Stimulated activated CD8-positive, alpha-beta memory T cell treated with anti-CD3 and anti-CD28 coated beads, Interleukin-15, amount 100 ng/mL, for 48 hours (primary cell): ENCODE measurements around the gene NISCH.
A peak's percentile ranks its signal among the peaks of the same experiment; 100 is the strongest.

Experiments used
- DNase-seq, 2 donors: peaks; one replicate each; pipeline ENCODE4 v3.0.0-alpha.2; 2020; ENCODE audit warnings: low read depth in 2 of 2

NISCH gene

DNA sequence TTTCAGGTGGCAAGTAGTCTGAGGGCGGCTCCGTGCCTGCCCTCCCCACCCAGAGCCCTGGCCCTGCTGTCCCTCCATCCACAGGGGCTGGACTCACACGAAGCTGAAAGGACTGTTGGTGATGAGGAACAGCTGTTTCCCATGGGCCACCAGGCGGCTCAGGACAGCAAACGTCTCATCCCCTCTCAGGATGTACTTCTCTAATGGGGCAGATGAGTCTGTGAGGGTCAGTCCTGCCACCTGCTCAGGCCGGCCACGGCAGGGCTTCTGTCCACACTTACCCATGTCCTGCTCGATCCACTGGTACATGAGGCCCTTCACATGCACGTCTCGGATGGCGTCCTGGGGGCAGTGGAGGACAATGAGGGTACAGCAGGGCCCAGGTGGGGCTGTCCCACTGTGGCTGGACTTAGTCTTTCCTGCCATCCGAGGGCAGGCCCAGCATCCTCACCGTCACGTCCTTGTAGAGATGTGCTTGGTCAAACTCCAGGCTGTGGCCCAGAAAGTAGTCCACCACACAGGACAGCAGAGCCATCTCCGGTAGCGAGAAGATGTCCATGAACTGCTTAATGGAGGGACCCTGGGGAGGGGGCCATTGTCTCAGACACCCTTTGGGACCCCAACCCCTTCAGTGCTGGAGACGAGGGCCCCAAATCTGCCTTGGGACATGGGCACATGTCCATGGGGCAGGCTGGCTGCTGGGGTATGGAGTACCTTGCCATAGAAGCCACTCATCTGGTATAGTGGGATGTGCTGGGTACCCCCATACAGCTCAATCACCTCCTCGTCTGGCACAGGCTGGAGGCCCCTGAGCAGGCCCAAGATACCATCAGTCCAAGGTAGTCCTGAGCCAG is 72.6 kb downstream of the NISCH start:
- DNase-seq: no peak

DNA sequence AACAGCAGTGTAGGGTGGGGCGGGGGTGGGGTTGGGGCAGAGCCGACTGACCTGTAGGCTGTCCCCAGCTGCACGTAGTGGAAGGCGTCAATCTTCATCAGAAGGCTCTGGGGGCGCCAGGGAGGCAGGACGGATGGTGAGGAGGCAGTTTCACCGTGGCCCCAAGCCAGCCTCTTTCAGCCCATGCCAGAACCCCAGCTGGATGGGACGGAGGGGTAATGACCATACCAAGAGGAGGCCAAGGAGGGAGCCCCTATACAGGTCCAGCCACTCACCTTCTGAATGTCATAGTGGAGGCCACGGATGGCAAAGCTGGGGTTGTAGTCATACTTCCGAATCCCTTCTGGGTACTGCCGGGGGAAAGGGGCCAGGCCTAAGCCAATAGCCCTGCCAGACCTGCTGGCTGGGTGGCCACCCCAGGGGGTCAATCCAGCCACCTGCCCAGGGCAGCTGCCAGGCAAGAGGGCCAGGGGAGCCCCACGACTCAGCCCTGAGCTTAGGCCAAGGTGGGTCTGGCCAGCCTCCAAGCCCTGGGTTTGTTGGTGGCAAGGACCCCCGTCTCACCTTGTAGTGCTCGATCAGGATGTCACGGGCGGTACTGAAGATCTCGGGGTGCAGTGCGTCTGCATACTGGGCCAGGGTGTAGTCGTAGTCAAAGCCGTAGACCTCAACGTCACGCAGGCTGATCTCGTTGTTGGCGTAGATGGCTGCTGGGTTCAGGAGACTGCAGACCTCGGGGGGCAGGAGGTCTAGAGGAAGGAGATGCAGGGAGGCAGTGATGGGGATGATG is 73.4 kb downstream of the NISCH start:
- no peak for DNase-seq

DNA sequence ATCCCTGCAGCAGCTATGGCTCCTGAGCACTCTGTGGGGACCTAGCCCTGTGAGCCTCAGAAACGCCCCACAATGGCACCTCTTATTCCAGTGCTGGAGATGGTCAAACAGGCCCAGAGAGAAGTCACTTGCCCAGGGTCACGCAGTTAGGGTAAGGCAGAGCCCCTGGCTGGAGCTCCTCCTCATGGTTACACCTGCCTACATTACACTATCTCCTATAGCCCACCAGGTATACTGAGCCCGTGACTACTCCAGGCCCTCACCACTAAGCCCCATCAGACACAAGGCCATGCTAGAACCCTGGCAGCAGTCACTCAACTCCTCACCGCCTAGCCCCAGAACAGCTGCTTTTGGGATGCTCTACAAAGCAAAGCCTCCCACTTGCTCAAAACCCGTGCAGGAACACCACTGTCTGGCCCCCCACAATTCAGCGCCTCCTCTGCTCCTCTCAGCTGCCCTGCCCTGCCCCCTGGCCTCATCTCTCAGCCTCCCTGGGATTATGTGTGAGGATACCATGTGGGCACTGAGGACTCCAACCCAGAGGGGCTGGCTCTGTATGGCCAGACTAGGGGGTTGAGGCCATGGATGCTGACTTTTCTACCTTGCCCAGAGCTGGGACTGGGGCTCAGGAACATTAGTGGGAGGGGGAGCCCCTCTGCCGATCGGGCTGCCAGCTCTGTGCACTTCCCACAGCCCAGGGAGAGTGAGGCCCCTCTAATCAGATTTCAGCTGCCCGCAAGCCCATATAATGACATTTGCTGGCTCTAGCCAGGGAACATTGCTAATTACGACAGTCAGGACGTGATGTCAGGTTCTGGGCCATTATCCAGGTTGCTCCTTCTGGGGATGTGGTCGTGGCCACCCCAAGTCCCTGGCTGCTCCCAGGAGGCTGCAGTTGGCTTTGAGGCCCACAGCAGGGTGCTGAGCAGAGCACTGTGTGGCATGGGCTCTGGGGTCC is 74.3 kb downstream of the NISCH start:
- DNase-seq: no peak

DNA sequence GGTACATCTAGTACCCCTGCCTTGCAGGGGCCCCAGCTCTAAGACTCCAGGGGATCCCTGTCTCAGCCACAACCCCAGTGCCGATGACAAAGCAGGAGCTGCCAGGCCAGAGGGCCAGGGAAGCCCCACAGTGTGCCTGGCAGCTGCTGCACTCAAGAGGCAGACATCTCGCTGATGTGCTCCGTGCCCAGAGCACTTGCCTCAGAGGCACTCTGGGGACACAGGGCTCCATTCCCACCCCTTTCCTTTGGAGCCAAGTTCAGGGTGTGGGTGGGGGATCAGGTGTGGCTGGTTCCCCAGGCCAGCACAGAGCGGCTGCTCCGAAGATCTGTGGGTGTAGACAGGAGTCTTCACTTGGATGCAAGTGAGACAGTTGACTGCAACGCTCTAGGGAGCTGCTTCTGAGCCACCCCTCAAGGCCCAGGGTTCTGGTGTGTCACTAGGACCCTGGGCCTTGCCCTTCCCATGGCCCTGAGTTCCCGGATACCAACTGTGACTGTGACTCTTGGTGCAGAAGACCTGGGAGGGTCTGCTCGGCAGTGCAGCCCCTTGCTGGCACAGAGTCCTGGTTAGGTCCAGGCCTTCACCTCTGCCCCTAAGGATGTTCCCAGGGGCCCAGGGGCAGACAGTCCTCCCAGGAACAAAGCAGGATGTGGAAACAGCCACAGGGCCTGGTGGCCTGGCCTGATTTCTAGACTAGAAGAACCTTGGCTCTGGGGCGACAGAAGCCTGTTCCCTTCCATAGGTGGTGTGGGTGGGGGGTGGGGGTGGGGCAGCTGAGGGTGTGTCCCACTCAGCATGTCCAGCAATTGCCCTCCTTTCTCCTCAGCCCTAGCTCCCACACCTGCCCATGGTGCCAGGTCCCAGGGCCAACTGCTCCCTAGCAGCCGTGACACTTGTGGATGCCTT is 75.8 kb downstream of the NISCH start:
- no peak for DNase-seq

DNA sequence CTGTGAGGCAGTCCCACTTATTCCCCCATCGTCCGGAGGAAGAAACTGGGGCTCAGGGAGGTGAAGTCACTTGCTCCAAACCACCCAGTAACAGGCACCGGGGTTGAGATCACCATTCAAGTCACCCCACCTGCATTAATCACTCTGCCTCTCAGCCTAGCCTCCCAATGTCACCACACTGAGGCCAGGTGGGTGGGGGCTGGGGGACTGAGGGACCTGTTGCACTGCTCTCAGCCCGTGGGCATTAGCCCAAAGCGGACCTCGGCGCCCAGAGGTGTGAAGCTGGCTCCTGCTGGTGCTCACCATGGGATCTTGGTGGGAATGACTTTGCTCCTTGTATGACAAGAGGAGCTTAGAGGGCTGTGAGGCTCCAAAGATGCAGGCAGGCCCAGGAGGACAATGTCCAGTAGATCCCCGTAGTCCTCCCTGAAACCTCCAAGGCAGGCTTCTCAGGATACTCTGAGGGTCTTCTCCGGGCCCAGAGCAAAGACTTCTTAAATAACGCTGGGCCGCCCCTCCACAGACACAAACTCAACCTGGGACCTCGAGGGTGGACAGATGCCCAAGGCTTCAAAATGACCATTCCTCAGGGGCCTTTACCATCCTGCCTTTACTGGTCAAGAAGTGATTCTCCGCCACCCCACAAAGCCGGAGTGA is 76.6 kb downstream of the NISCH start:
- no peak for DNase-seq

DNA sequence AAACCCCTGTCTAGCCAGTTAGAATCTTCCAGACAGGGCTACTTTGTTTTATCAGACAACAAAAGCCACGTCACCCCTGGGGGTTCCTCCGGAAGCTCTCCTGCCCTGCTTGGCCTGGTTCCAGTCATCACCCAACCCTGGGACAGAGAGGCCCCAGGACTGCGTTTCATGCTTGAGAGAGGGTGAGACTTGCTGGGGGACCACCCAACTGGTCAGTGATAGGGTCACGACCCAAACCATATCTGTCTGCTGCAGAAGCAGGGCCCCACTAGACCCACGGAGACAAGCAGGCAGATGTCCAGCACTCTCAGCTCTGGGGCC is 77.1 kb downstream of the NISCH start:
- peak in 1 of 2 donors; percentile 10 for DNase-seq

DNA sequence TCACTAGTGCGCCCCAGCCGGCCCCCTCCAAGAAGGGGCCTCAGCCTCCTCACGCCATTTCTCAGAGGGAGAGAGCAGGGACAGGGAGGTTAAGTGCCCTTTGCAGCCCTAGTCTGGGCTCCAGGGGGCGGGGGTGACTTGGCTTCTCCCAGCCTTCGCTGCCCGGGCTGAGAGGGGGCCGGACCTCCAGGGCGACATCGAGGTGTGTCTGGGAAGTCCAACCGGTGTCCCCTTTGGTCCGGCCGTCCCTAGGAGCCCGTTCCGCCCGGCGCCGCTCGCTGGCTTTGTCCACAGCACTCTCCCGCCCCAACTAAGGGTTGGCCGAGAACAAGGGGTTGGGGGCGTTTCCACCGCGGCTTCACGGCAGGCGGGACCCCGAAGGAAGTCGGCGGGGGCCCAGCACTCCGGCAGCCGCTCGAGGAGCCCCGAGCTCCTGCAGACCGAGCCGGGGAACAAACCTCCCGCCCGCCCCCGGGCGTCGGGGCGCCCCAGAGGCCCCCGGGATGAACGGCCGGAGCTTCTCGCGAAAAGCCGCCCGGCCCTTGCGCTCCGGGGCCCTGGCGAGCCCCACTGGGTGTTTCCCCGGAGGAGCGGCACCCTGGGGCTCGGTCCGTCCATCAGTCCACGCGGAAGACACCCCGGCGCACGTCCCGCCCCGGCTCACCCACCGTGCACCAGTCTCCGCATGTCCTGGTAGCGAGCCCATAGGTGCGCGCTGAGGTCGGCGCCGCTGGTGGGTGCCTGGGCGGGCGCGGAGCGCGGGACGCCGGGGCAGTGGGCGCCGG is 77.6 kb downstream of the NISCH start:
- DNase-seq: peak in 1 of 2 donors; percentile 9

DNA sequence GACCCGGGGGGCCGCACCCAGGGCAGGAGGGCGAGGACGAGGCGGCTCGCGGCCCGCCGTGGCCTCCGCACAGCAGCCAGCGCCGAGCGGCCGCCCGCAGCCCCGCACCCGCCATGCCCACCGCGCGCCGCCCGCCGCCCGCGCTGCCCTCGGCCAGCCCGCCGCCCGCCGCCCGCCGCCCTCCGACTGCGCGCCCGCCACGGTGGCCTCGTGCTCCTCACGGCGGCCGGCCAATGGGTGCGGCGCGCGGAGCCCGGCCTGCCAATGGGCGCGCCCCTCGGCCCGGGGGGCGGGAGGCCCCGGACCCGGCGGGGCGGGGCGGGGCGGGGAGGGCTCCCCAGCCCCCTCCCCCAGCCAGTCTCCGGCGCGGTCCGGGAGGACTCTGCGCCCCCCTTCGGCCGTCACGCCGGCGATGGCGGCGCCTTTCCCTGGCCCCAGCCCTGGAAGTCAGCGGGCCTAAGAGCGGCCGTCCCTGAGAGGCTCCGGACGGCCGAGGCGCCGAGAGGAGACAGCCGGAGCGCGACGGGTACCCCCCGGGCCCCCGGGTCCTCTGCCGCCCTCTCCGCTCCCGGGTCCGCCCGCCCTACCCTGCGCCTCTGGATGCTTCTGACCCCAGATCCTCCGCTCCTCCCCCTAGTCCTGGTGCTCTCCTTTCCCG is 78.3 kb downstream of the NISCH start, which contains the start of gene NT5DC2:
Gene NT5DC2 (minus strand): TSS at position 235 of the 658 bp plus-strand sequence. CDS start 120 bp downstream, at position 115.
- peak; percentile 64 to 71 for DNase-seq

DNA sequence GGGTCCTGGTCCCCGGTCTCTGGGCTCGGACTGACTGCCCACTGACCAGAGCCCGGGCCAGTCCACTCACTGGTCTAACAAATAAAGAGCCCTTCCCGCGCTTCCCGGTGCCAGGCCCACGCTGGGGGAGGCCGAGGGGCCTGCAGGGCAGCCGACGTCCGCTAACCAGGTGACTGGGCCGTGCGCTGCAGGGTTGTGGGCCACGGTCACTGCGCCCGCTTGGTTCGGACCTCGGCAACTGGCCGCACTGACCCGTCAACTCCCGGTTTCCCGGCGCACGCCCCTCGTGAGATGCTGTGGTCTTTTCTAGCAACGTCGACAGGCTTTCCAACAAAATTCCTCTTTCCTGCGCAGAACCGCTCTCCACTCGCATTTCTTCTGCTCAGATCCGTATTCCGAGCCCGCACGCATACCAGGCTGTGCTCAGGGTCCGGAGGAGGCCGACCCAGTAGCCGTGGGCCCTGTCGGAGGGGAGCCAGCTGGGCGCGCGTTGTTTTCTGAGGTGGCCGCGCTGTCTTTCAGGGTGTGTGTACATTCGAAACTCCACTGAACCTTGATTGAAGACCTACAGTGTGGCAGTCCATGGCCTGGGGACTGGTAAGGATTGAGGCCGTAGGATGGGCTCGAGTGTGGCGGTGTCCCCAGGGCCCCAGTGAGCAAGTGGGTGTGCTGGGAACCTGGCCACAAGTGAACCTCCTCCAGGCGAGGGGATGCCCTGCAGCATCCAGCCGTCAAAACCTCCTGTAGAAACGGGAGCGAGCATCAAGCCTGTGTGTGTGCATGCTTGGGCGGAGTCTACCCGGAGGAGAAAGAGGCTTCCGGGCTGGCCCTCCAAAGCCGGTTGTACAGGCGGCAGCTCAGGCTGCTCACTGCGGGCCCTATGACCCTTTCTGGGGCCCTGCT is 79.1 kb downstream of the NISCH start:
- DNase-seq: no peak

DNA sequence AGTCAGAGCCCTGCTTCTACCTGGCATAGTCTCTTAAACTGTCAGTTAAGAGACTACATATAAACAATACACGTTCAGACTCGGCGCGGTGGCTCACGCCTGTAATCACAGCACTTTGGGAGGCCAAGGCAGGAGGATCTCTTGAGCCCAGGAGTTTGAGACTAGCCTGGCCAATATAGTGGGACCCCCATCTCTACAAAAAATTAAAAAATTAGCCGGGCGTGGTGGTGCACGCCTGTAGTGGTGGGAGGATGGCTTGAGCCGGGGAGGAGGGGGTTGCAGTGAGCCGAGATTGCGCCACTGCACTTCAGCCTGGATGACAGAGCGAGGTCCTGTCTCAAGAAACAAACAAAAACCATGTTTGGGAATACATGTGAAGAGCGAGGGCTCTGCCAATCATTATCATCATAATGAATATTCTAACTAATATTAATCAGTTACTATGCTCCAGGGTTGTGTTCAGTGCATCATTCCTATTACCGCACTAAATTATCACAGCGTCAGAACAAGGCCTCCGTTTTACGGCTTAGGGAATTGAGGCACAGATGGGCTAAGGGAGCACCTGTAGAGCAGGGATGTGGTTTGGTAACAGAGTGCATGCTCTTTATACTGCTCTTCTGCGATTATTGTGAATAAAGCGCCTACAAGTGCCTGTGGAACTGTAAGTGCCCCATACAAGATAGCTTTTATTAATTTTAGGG is 80.2 kb downstream of the NISCH start:
- DNase-seq: no peak

DNA sequence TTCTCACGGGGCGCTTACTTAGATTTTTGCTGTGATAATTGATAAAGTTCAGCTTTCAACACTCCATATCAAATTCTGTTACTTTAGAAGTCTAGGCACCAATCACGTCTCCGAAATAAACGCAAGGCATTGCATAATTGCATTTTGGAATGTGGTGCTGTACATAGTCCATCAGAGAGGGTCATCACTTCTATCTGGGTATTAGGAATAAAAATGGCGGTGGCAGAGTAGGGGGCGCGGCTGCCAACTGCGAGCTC is 80.6 kb downstream of the NISCH start:
- no peak for DNase-seq

DNA sequence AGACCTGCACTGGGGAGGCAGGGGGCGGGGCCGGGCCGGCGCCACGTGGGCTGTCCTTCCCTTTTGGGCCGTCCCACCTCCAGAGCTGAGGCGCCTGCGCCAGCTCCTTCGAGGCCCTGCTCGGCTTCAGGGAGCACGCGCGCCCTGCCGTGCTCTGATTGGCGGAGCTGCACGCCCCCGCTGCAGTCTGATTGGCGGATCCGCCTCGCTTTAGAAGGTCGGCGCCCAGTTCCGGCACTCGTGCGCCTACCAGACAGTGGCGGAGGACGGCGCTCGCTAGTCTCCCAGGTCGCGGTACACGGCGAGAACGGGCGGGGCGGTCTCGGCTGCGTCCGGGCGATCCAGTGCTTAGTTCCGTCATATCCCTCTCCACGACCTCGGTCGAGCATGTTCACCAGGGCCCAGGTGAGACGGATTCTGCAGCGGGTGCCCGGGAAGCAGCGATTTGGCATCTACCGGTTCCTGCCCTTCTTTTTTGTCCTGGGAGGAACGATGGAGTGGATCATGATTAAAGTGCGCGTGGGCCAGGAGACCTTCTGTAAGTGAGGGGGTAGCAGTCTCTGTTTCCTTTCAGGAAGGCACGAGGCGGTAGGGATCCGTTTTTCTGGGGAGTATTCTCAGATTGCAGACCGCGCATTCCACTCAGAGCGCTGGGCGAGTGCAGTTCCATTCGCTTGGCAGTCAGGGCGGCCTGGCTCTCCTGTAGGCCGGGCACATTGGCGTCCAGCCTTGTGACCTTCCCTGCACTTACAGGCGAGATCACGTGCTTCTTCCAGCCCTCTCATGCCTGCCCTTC is 81.2 kb downstream of the NISCH start, which contains the start of gene UQCC5:
Gene UQCC5 (plus strand): TSS at position 237 of the 796 bp plus-strand sequence. CDS start 151 bp downstream, at position 388.
- peak; percentile 99 for DNase-seq

DNA sequence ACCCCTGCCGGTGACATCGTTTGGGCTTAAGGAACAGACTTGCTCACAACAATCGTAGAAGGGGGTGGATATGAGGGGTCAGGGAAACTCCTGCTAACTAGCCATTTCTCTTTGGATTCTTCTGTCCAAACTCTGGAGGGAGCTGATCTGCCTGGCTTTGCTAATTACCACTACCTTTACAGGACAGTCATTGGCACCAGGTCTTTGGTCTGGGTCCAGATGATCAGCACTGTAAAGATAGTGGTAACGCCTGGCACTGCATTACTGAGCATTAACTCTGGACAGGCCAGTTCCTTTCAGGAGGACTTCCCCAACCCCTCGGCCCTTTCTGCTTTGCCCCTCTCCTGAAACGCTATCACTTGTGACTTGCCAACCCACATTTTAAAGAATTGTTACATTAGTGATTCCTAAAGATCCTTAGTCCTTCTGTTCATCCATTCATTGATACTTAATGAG is 81.8 kb downstream of the NISCH start:
- no peak for DNase-seq

DNA sequence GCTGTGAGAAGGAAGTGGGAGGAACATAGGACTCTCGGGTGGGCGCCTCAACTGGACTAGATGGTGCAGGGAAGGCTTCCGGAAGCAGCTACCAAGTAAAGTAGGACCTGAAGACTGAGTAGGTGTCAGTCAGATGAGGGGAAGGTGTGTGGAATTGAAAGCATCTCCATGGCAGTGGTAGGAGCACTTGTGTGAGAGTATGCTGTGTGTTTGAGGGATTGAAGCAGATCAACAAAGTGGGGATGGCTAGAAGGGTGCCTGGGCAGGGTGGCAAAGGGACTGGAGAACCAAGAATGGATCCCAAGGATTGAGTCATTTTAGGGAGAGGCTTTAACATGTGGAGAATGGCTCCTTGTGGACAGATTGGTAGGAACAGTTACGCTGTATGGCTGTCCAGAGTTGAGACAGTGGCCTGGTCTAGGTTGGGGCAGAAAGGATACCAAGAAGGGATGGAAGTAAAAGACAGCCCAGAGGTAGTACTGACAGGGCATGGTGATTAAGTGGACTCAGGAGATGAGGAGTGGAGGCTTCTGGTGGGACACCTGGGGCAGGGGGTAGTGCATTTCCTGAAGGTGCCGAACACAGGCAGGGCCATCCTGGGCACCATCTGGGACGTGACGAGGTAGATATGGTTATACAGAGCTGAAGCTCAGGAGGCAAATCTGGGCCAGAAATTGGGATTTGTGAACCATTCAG is 82.5 kb downstream of the NISCH start:
- DNase-seq: no peak

DNA sequence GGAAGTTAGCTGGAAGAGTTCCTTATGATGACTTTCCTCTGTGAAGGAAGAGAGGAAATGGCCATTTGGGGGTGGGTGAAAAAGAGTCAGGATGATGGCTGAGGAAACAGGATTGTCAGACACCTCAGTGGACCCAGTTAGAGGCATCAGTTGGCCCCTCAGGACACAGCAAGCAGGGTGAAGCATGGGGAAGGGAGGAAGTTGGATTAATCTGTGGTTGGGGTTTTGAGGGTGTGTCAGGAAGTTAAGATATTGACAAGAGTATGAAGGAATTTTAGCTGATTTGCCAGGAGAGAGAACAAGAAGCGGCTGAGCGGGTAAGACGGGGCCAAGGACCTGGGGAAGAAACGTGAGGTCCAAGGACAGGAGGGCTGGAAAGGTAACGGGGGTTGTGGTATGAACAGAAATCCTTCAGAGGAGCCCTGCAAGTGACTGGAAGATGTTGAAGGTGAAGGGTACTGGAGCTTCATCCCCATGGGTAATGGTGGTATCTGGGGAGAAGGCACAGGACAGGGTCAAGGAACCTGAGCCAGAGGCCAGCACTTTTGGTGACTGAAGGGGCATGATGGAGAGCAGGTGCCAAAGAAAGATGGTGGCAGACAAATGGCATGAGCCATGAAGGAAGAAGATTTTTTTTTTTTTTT is 83.7 kb downstream of the NISCH start:
- DNase-seq: no peak
